GM12878 (cell line): ENCODE results near the gene NNAT. TPM values are rescaled to one million over a fixed set of nuclear protein-coding genes. Genes with fewer than 3 reads are reported as not detected.

Experiments
- ATAC-seq: fragments of 200-7000 bp; cut with Tn5 transposase; 3 replicates; pipeline ENCODE4 v1.9.1; 2020; ENCODE audit warnings: mild to moderate bottlenecking, moderate library complexity
- BruUV-seq: library from RNA; stranded (reverse); fragments of 400-500 nt; replicated peaks from 2 replicates; lab custom pipeline; 2021; lab: Mats Ljungman, UMichigan
- CTCF ChIA-PET: fragments of 300-600 bp; sonication (Branson Sonifier 250); formaldehyde crosslinking; extraction: SDS; loops from one replicate; lab custom pipeline; 2021; ENCODE audit warnings: inconsistent platforms; lab: Yijun Ruan, JAX
- POLR2A ChIA-PET: fragments of 350-600 bp; formaldehyde crosslinking; extraction: SDS; loops from one replicate; lab custom pipeline; 2021; ENCODE audit warnings: inconsistent platforms; lab: Charles Lee
- RAD21 ChIA-PET: fragments of 300-600 bp; sonication (Branson Sonifier 250); formaldehyde crosslinking; loops from one replicate; lab custom pipeline; 2023; ENCODE audit warnings: antibody characterized with exemption; ENCODE audit not compliant: unreplicated experiment; lab: Charles Lee
- SMC1A ChIA-PET: fragments of 300-600 bp; sonication (Branson Sonifier 250); formaldehyde crosslinking; loops from one replicate; lab custom pipeline; 2023; ENCODE audit not compliant: unreplicated experiment, uncharacterized antibody; lab: Charles Lee
- DNase-seq: peaks from one replicate; pipeline ENCODE4 v3.0.0-alpha.2; 2011; ENCODE audit warnings: low read depth, low spot score
- FAIRE-seq: peaks from 3 replicates; lab custom pipeline; 2011; peaks lifted over from hg19 to GRCh38; lab: Jason Lieb, UNC
- H2AFZ ChIP-seq: 2 replicates; pipeline ENCODE4 v1.6.0; 2011; ENCODE audit warnings: low read depth, low read length, control low read depth; ENCODE audit not compliant: control insufficient read depth
- H3K27ac ChIP-seq: 2 replicates; pipeline ENCODE4 v1.5.1; 2011; ENCODE audit warnings: control low read depth; ENCODE audit not compliant: control insufficient read depth, insufficient read depth
- H3K27me3 ChIP-seq, 2 experiments: replicated peaks in 1 of 2; 2 replicates each; pipeline versions ENCODE4 v1.6.0 to v1.6.1; 2011; ENCODE audit warnings: low read length in 1 of 2; ENCODE audit not compliant: control insufficient read depth in 2 of 2, insufficient read depth in 2 of 2
- H3K36me3 ChIP-seq, 2 experiments: 2 replicates each; pipeline ENCODE4 v1.5.1; 2011; ENCODE audit warnings: low read length in 1 of 2; ENCODE audit not compliant: control insufficient read depth in 2 of 2, insufficient read depth in 2 of 2
- H3K4me1 ChIP-seq: 2 replicates; pipeline ENCODE4 v1.6.1; 2011; ENCODE audit warnings: mild to moderate bottlenecking, low read length, moderate library complexity, mixed read lengths; ENCODE audit not compliant: control insufficient read depth, insufficient read depth
- H3K4me2 ChIP-seq: 2 replicates; pipeline ENCODE4 v1.6.0; 2011; ENCODE audit warnings: control low read depth; ENCODE audit not compliant: control insufficient read depth, insufficient read depth
- H3K4me3 ChIP-seq: fragments of 200-600 bp; sonication (generic); 2 replicates; pipeline ENCODE4 v1.5.1; 2016
- H3K79me2 ChIP-seq: 2 replicates; pipeline ENCODE4 v1.6.0; 2011; ENCODE audit warnings: low read length; ENCODE audit not compliant: control insufficient read depth, insufficient read depth
- H3K9ac ChIP-seq: 2 replicates; pipeline ENCODE4 v1.8.0; 2011; ENCODE audit warnings: low read length, control low read depth, mixed read lengths; ENCODE audit not compliant: control insufficient read depth, insufficient read depth
- H3K9me3 ChIP-seq: replicated peaks from 3 replicates; pipeline ENCODE4 v1.5.1; 2011; ENCODE audit warnings: mild to moderate bottlenecking, low read length; ENCODE audit not compliant: control insufficient read depth, insufficient read depth
- H4K20me1 ChIP-seq: 2 replicates; pipeline ENCODE4 v1.6.0; 2011; ENCODE audit not compliant: control insufficient read depth, insufficient read depth
- JUNB ChIP-seq: IDR thresholded peaks from 2 replicates; pipeline ENCODE4 v1.6.1; 2016; ENCODE audit warnings: antibody characterized with exemption, mild to moderate bottlenecking
- RAD21 ChIP-seq: IDR thresholded peaks from 2 replicates; pipeline ENCODE4 v1.6.1; 2011; ENCODE audit warnings: mild to moderate bottlenecking, low read depth, low read length, moderate library complexity; ENCODE audit not compliant: insufficient read depth
- SMC3 ChIP-seq: IDR thresholded peaks from 2 replicates; pipeline ENCODE4 v1.6.1; 2011; ENCODE audit warnings: low read length, improper control_type of control experiment, borderline replicate concordance
- TBL1XR1 ChIP-seq: IDR thresholded peaks from 2 replicates; pipeline ENCODE4 v1.6.1; 2012; ENCODE audit warnings: low read depth, low read length, improper control_type of control experiment
- WGBS: methylation state at CpG from one replicate; pipeline ENCODE4 v1.1.6; 2016; ENCODE audit warnings: low lambda C conversion rate; ENCODE audit not compliant: insufficient replicate concordance, insufficient coverage; ENCODE audit errors: missing lambda C conversion rate; 5-methylcytosine and 5-hydroxymethylcytosine counted together
- in situ Hi-C: fragments of 300-500 bp; cut with MboI; formaldehyde crosslinking; loops from 9 replicates; pipeline ENCODE4 v1.14.3; 2018; ENCODE audit warnings: mixed read lengths
- intact Hi-C: fragments of 100-400 bp; cut with micrococcal nuclease; formaldehyde crosslinking; loops from one replicate; pipeline ENCODE4 v1.14.2; 2022; ENCODE audit not compliant: unreplicated experiment
- polyA plus RNA-seq, 11 experiments: library from polyadenylated mRNA; depleted of rRNA in 4 of 11; unstranded in 6 of 11; stranded (reverse) in 5 of 11; fragments of >200 nt; fragmentation: Nextera tagmentation in 4 of 11; fragmentation: Illumina TruSeq in 1 of 11; extraction: Ambion mirVana in 4 of 11; extraction: Trizol in 1 of 11; gene quantifications; 1 replicate in 1 of 11; 2 replicates in 10 of 11; pipeline versions ENCODE4 v1.2.1 to v1.2.3, GENCODE V29; 2011 to 2016; ENCODE audit warnings: inconsistent platforms in 2 of 11, missing spikeins in 2 of 11, low read depth in 1 of 11
- total RNA-seq, 4 experiments: library from RNA; depleted of rRNA in 3 of 4; stranded (reverse); fragments of >200 nt in 3 of 4; fragmentation: Illumina TruSeq in 1 of 4; extraction: Trizol in 1 of 4; gene quantifications; 2 replicates each; pipeline versions ENCODE4 v1.2.1 to v1.2.3, GENCODE V29; 2013 to 2021
- TF ChIP-seq, protein P1 (sequence below): fragments of 450-650 bp; IDR thresholded peaks from 2 replicates; pipeline ENCODE4 v1.6.1; 2016; ENCODE audit warnings: mild to moderate bottlenecking
- TF ChIP-seq, protein P2 (sequence below), 3 experiments: IDR thresholded peaks in 2 of 3; conservative IDR thresholded peaks in 1 of 3; 2 replicates each; pipeline ENCODE4 v1.5.1; 2011; ENCODE audit warnings: low read depth in 3 of 3, low read length in 3 of 3, mild to moderate bottlenecking in 3 of 3, control low read depth in 2 of 3, moderate library complexity in 2 of 3, inconsistent platforms in 1 of 3, mixed read lengths in 1 of 3; ENCODE audit not compliant: control insufficient read depth in 2 of 3, insufficient read depth in 1 of 3; ENCODE audit errors: extremely low read depth in 1 of 3
- TF ChIP-seq, protein P3 (sequence below): fragments of 450-650 bp; formaldehyde crosslinking; IDR thresholded peaks from 2 replicates; pipeline ENCODE4 v1.5.0; 2022; ENCODE audit warnings: mild to moderate bottlenecking, missing genetic modification characterization
- TF ChIP-seq, protein P4 (sequence below): fragments of 450-650 bp; IDR thresholded peaks from 2 replicates; pipeline ENCODE4 v1.6.1; 2017; ENCODE audit warnings: mild to moderate bottlenecking, low read depth, inconsistent platforms; ENCODE audit not compliant: poor library complexity, severe bottlenecking

NNAT gene
- total and polyA plus RNA-seq, 10 of the 15 experiments (the other 5 are each of a cell fraction or from before 2014, with no cell fraction given) = 0.22 to 0.99 (median 0.42) TPM; not detected in 7

GRCh38 chr20:37529214-37529967, 8.3 kb downstream of the NNAT start:
- Histone ChIP-seq H4K20me1 (peaks cover 7% of the 10 kb centered on the region; the same call in 1 of the 2 replicates), H3K27ac (no peak overlapping the region), H2AFZ (no peak overlapping the region), H3K27me3 (no peaks in the 10 kb centered on the region)
- ChIA-PET RAD21 (interaction anchor here (1.2 to 11.5 kb wide), 2 partner anchors 252 to 260 kb away, joined by 4 to 119 read pairs; no protein-coding TSS in a partner anchor), POLR2A (no interaction called here), SMC1A (interaction anchor here (0.6 to 7.2 kb wide), 9 partner anchors 12 to 340 kb away, joined by 3 to 129 read pairs (median 3); no protein-coding TSS in a partner anchor)
- in situ Hi-C loops (loop anchor here (5.0 kb wide), 1 partner anchor 137 kb away; no protein-coding TSS in a partner anchor), intact Hi-C loops (no loop called here)
- ATAC-seq = no peak
- FAIRE-seq = no peak
- 82% methylated on average over 8 of the region's 8 CpGs for WGBS
- TF ChIP-seq, protein P1, sequence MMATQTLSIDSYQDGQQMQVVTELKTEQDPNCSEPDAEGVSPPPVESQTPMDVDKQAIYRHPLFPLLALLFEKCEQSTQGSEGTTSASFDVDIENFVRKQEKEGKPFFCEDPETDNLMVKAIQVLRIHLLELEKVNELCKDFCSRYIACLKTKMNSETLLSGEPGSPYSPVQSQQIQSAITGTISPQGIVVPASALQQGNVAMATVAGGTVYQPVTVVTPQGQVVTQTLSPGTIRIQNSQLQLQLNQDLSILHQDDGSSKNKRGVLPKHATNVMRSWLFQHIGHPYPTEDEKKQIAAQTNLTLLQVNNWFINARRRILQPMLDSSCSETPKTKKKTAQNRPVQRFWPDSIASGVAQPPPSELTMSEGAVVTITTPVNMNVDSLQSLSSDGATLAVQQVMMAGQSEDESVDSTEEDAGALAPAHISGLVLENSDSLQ = peak; percentile 46; the same call in 1 of the 2 replicates
- TF ChIP-seq, protein P2, sequence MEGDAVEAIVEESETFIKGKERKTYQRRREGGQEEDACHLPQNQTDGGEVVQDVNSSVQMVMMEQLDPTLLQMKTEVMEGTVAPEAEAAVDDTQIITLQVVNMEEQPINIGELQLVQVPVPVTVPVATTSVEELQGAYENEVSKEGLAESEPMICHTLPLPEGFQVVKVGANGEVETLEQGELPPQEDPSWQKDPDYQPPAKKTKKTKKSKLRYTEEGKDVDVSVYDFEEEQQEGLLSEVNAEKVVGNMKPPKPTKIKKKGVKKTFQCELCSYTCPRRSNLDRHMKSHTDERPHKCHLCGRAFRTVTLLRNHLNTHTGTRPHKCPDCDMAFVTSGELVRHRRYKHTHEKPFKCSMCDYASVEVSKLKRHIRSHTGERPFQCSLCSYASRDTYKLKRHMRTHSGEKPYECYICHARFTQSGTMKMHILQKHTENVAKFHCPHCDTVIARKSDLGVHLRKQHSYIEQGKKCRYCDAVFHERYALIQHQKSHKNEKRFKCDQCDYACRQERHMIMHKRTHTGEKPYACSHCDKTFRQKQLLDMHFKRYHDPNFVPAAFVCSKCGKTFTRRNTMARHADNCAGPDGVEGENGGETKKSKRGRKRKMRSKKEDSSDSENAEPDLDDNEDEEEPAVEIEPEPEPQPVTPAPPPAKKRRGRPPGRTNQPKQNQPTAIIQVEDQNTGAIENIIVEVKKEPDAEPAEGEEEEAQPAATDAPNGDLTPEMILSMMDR (IDR thresholded peaks at IDR 0.05 in 2 of 3, conservative IDR thresholded peaks at IDR 0.05 in 1 of 3; ENCODE audit: control insufficient read depth in 2 of 3, extremely low read depth in 1 of 3, insufficient read depth in 1 of 3, low read depth in 3 of 3, low read length in 3 of 3) = peak in 1 of 3 experiments; percentile 35; a peak in 2 of 6 replicates
- TF ChIP-seq, protein P3, sequence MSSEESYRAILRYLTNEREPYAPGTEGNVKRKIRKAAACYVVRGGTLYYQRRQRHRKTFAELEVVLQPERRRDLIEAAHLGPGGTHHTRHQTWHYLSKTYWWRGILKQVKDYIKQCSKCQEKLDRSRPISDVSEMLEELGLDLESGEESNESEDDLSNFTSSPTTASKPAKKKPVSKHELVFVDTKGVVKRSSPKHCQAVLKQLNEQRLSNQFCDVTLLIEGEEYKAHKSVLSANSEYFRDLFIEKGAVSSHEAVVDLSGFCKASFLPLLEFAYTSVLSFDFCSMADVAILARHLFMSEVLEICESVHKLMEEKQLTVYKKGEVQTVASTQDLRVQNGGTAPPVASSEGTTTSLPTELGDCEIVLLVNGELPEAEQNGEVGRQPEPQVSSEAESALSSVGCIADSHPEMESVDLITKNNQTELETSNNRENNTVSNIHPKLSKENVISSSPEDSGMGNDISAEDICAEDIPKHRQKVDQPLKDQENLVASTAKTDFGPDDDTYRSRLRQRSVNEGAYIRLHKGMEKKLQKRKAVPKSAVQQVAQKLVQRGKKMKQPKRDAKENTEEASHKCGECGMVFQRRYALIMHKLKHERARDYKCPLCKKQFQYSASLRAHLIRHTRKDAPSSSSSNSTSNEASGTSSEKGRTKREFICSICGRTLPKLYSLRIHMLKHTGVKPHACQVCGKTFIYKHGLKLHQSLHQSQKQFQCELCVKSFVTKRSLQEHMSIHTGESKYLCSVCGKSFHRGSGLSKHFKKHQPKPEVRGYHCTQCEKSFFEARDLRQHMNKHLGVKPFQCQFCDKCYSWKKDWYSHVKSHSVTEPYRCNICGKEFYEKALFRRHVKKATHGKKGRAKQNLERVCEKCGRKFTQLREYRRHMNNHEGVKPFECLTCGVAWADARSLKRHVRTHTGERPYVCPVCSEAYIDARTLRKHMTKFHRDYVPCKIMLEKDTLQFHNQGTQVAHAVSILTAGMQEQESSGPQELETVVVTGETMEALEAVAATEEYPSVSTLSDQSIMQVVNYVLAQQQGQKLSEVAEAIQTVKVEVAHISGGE (CRISPR knock-in tag) = no peak
- TF ChIP-seq JUNB = no peak
- TF ChIP-seq TBL1XR1 = no peak
- TF ChIP-seq, protein P4, sequence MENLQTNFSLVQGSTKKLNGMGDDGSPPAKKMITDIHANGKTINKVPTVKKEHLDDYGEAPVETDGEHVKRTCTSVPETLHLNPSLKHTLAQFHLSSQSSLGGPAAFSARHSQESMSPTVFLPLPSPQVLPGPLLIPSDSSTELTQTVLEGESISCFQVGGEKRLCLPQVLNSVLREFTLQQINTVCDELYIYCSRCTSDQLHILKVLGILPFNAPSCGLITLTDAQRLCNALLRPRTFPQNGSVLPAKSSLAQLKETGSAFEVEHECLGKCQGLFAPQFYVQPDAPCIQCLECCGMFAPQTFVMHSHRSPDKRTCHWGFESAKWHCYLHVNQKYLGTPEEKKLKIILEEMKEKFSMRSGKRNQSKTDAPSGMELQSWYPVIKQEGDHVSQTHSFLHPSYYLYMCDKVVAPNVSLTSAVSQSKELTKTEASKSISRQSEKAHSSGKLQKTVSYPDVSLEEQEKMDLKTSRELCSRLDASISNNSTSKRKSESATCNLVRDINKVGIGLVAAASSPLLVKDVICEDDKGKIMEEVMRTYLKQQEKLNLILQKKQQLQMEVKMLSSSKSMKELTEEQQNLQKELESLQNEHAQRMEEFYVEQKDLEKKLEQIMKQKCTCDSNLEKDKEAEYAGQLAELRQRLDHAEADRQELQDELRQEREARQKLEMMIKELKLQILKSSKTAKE = no peak
- TF ChIP-seq RAD21 = 0 out of 2 replicates have a peak, but pooled peaks have one; percentile 14
- TF ChIP-seq SMC3 = peak; percentile 9; the same call in 1 of the 2 replicates
- TF ChIP-seq, all 136 proteins: peak for 4
- no TSS peak for BruUV-seq
- CTCF ChIA-PET = interaction anchor here (0.7 to 13.5 kb wide), 4 partner anchors 253 to 334 kb away, joined by 3 to 282 read pairs (median 102); no protein-coding TSS in a partner anchor
- no peak for DNase-seq
- Histone ChIP-seq H3K4me1 (peaks cover 19% of the 10 kb centered on the region), H3K79me2 (peaks cover 29% of the 10 kb centered on the region), H3K9me3 (no peaks in the 10 kb centered on the region), H3K4me3 (no peak overlapping the region), H3K36me3 (no peaks in the 10 kb centered on the region), H3K4me2 (0 out of 2 replicates have a peak overlapping the region, but pooled peaks have one; percentile 78), H3K9ac (no peak overlapping the region)
